GM23338 (cell line): Measurements from ENCODE around the gene CCDC90B. TPM values are rescaled to one million over a fixed set of nuclear protein-coding genes. Genes with fewer than 3 reads are reported as not detected.

ENCODE experiments used
- ATAC-seq: fragments of 200-7000 bp; cut with Tn5 transposase; 3 replicates; pipeline ENCODE4 v1.9.1; 2020
- DNase-seq: peaks from one replicate; pipeline ENCODE4 v3.0.0-alpha.2; 2015; ENCODE audit warnings: low spot score
- H2AFZ ChIP-seq: fragments of 200-600 bp; sonication (generic); 2 replicates; pipeline ENCODE4 v1.8.0; 2016; ENCODE audit warnings: antibody characterized with exemption, mild to moderate bottlenecking, moderate library complexity
- H3F3A ChIP-seq: fragments of 200-600 bp; sonication (generic); replicated peaks from 2 replicates; pipeline ENCODE4 v1.8.0; 2017; ENCODE audit warnings: antibody characterized with exemption, mixed run types, low read depth
- H3K27ac ChIP-seq: fragments of 200-600 bp; sonication (generic); 2 replicates; pipeline ENCODE4 v1.6.1; 2016; ENCODE audit warnings: low read depth
- H3K27me3 ChIP-seq: fragments of 200-600 bp; sonication (generic); 2 replicates; pipeline ENCODE4 v1.8.0; 2016; ENCODE audit warnings: mild to moderate bottlenecking, mixed run types, moderate library complexity; ENCODE audit not compliant: insufficient read depth
- H3K36me3 ChIP-seq: fragments of 200-600 bp; sonication (generic); 2 replicates; pipeline ENCODE4 v1.8.0; 2016; ENCODE audit warnings: mild to moderate bottlenecking; ENCODE audit not compliant: insufficient read depth
- H3K4me1 ChIP-seq: fragments of 200-600 bp; sonication (generic); 2 replicates; pipeline ENCODE4 v1.8.0; 2016; ENCODE audit warnings: mild to moderate bottlenecking, moderate library complexity; ENCODE audit not compliant: insufficient read depth
- H3K4me2 ChIP-seq: fragments of 200-600 bp; sonication (generic); 2 replicates; pipeline ENCODE4 v1.7.1; 2017; ENCODE audit warnings: mixed run types
- H3K4me3 ChIP-seq: fragments of 200-600 bp; sonication (generic); 2 replicates; pipeline ENCODE4 v1.6.1; 2016; ENCODE audit warnings: mixed run types
- H3K79me2 ChIP-seq: fragments of 200-600 bp; sonication (generic); replicated peaks from 2 replicates; pipeline ENCODE4 v1.8.0; 2017; ENCODE audit warnings: mild to moderate bottlenecking; ENCODE audit not compliant: insufficient read depth
- H3K9me2 ChIP-seq: fragments of 200-600 bp; sonication (generic); 2 replicates; pipeline ENCODE4 v1.8.0; 2017; ENCODE audit not compliant: insufficient read depth
- H4K20me1 ChIP-seq: fragments of 200-600 bp; sonication (generic); replicated peaks from 2 replicates; pipeline ENCODE4 v1.8.0; 2017; ENCODE audit warnings: mild to moderate bottlenecking; ENCODE audit not compliant: insufficient read depth
- H3K27ac Mint-ChIP-seq: 2 replicates; pipeline ENCODE4 v1.8.0; 2020; ENCODE audit warnings: inconsistent platforms, mild to moderate bottlenecking, moderate library complexity, mixed read lengths
- H3K27me3 Mint-ChIP-seq: 3 replicates; pipeline ENCODE4 v1.8.0; 2022; ENCODE audit warnings: low read depth, mild to moderate bottlenecking, moderate library complexity, mixed read lengths, inconsistent platforms; ENCODE audit not compliant: insufficient read depth, poor library complexity
- H3K36me3 Mint-ChIP-seq: 3 replicates; pipeline ENCODE4 v1.8.0; 2021; ENCODE audit warnings: low read depth, mild to moderate bottlenecking, inconsistent platforms, moderate library complexity, mixed read lengths
- H3K4me1 Mint-ChIP-seq: 3 replicates; pipeline ENCODE4 v1.8.0; 2020; ENCODE audit warnings: mild to moderate bottlenecking, inconsistent platforms, mixed read lengths
- H3K4me3 Mint-ChIP-seq: 3 replicates; pipeline ENCODE4 v1.8.0; 2021; ENCODE audit warnings: moderate library complexity, mild to moderate bottlenecking, inconsistent platforms, mixed read lengths
- H3K9me3 Mint-ChIP-seq: 3 replicates; pipeline ENCODE4 v1.8.0; 2020; ENCODE audit warnings: moderate library complexity, mild to moderate bottlenecking, inconsistent platforms, mixed read lengths
- EZH2 ChIP-seq: fragments of 200-600 bp; sonication (generic); IDR thresholded peaks from one replicate; pipeline ENCODE4 v1.8.0; 2017; ENCODE audit warnings: antibody characterized with exemption, mild to moderate bottlenecking, low read depth; ENCODE audit not compliant: unreplicated experiment
- EZH2phosphoT487 ChIP-seq: fragments of 200-600 bp; sonication (generic); IDR thresholded peaks from one replicate; pipeline ENCODE4 v1.8.1; 2018; ENCODE audit warnings: antibody characterized with exemption; ENCODE audit not compliant: unreplicated experiment
- JUNB ChIP-seq: IDR thresholded peaks from one replicate; pipeline ENCODE4 v1.6.1; 2016; ENCODE audit warnings: antibody characterized with exemption; ENCODE audit not compliant: unreplicated experiment
- POLR2AphosphoS5 ChIP-seq: IDR thresholded peaks from 2 replicates; pipeline ENCODE4 v1.6.1; 2016; ENCODE audit warnings: antibody characterized with exemption, low read depth
- ZNF331 ChIP-seq: fragments of 250-450 bp; sonication (Bioruptor Pico); IDR thresholded peaks from 2 replicates; pipeline ENCODE4 v1.5.0; 2020; ENCODE audit warnings: low read depth, mild to moderate bottlenecking, moderate library complexity
- polyA plus RNA-seq: library from polyadenylated mRNA; unstranded; fragments of >200 nt; fragmentation: Nextera tagmentation; extraction: Ambion mirVana; gene quantifications from 2 replicates; pipeline ENCODE4 v1.2.1, GENCODE V29; 2016
- total RNA-seq: library from RNA; depleted of rRNA; stranded (reverse); fragments of >200 nt; shearing (Covaris generic); gene quantifications from 2 replicates; pipeline ENCODE4 v1.2.3, GENCODE V29; 2014
- TF ChIP-seq, protein P1 (sequence below), 2 experiments: fragments of 200-600 bp in 1 of 2; sonication (generic) in 1 of 2; conservative IDR thresholded peaks; 2 replicates each; pipeline versions ENCODE4 v1.5.1 to v1.6.1; 2016 to 2017; ENCODE audit warnings: antibody characterized with exemption in 2 of 2, low read depth in 2 of 2, mild to moderate bottlenecking in 2 of 2, moderate library complexity in 1 of 2
- TF ChIP-seq, protein P2 (sequence below): fragments of 250-450 bp; sonication (Bioruptor Pico); IDR thresholded peaks from 2 replicates; pipeline ENCODE4 v1.5.0; 2020; ENCODE audit warnings: mild to moderate bottlenecking, moderate library complexity
- TF ChIP-seq, protein P3 (sequence below): IDR thresholded peaks from 2 replicates; pipeline ENCODE4 v1.6.1; 2016; ENCODE audit warnings: antibody characterized with exemption

CCDC90B gene
- total and polyA plus RNA-seq, 2 experiments from 2014 or later, result 55.1 to 89.0 TPM

DNA sequence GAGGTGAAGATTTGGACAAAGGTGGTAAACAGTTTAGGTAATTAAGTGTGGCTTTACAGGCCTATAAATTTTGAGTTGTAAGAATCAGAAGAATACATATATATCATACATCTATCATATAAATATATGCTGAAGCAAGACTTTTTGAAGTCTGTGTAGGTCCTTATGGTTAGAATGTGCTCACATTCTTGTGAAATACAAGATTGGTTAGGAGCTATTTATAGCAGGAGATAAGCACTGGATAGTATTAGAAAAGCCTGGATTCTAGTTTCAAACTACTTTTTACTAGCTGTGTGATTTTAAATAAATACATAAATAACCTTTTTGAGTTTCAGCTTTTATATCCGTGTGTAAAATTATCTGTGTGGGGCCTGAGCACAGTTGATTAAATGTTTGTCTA, 50.3 kb downstream of the CCDC90B start:
- Histone ChIP-seq H3K9me2 (no peaks in the 10 kb centered on the region), H3K27ac (no peak overlapping the region), H3K4me1 (no peaks in the 10 kb centered on the region), H3K4me3 (no peak overlapping the region), H3K79me2 (no peaks in the 10 kb centered on the region), H4K20me1 (no peaks in the 10 kb centered on the region), H2AFZ (no peak overlapping the region), H3F3A (no peaks in the 10 kb centered on the region), H3K27me3 (no peaks in the 10 kb centered on the region), H3K36me3 (no peaks in the 10 kb centered on the region), H3K4me2 (no peak overlapping the region)
- DNase-seq (no peak), ATAC-seq (no peak)
- Mint-ChIP-seq H3K9me3 (no peaks in the 10 kb centered on the region), H3K27ac (no peak overlapping the region), H3K4me3 (no peak overlapping the region), H3K36me3 (no peaks in the 10 kb centered on the region), H3K4me1 (no peaks in the 10 kb centered on the region), H3K27me3 (no peaks in the 10 kb centered on the region)
- no peak for TF ChIP-seq JUNB
- TF ChIP-seq, protein P1, sequence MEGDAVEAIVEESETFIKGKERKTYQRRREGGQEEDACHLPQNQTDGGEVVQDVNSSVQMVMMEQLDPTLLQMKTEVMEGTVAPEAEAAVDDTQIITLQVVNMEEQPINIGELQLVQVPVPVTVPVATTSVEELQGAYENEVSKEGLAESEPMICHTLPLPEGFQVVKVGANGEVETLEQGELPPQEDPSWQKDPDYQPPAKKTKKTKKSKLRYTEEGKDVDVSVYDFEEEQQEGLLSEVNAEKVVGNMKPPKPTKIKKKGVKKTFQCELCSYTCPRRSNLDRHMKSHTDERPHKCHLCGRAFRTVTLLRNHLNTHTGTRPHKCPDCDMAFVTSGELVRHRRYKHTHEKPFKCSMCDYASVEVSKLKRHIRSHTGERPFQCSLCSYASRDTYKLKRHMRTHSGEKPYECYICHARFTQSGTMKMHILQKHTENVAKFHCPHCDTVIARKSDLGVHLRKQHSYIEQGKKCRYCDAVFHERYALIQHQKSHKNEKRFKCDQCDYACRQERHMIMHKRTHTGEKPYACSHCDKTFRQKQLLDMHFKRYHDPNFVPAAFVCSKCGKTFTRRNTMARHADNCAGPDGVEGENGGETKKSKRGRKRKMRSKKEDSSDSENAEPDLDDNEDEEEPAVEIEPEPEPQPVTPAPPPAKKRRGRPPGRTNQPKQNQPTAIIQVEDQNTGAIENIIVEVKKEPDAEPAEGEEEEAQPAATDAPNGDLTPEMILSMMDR (conservative IDR thresholded peaks at IDR 0.05; ENCODE audit: low read depth in 2 of 2), result no peak
- TF ChIP-seq, protein P2, sequence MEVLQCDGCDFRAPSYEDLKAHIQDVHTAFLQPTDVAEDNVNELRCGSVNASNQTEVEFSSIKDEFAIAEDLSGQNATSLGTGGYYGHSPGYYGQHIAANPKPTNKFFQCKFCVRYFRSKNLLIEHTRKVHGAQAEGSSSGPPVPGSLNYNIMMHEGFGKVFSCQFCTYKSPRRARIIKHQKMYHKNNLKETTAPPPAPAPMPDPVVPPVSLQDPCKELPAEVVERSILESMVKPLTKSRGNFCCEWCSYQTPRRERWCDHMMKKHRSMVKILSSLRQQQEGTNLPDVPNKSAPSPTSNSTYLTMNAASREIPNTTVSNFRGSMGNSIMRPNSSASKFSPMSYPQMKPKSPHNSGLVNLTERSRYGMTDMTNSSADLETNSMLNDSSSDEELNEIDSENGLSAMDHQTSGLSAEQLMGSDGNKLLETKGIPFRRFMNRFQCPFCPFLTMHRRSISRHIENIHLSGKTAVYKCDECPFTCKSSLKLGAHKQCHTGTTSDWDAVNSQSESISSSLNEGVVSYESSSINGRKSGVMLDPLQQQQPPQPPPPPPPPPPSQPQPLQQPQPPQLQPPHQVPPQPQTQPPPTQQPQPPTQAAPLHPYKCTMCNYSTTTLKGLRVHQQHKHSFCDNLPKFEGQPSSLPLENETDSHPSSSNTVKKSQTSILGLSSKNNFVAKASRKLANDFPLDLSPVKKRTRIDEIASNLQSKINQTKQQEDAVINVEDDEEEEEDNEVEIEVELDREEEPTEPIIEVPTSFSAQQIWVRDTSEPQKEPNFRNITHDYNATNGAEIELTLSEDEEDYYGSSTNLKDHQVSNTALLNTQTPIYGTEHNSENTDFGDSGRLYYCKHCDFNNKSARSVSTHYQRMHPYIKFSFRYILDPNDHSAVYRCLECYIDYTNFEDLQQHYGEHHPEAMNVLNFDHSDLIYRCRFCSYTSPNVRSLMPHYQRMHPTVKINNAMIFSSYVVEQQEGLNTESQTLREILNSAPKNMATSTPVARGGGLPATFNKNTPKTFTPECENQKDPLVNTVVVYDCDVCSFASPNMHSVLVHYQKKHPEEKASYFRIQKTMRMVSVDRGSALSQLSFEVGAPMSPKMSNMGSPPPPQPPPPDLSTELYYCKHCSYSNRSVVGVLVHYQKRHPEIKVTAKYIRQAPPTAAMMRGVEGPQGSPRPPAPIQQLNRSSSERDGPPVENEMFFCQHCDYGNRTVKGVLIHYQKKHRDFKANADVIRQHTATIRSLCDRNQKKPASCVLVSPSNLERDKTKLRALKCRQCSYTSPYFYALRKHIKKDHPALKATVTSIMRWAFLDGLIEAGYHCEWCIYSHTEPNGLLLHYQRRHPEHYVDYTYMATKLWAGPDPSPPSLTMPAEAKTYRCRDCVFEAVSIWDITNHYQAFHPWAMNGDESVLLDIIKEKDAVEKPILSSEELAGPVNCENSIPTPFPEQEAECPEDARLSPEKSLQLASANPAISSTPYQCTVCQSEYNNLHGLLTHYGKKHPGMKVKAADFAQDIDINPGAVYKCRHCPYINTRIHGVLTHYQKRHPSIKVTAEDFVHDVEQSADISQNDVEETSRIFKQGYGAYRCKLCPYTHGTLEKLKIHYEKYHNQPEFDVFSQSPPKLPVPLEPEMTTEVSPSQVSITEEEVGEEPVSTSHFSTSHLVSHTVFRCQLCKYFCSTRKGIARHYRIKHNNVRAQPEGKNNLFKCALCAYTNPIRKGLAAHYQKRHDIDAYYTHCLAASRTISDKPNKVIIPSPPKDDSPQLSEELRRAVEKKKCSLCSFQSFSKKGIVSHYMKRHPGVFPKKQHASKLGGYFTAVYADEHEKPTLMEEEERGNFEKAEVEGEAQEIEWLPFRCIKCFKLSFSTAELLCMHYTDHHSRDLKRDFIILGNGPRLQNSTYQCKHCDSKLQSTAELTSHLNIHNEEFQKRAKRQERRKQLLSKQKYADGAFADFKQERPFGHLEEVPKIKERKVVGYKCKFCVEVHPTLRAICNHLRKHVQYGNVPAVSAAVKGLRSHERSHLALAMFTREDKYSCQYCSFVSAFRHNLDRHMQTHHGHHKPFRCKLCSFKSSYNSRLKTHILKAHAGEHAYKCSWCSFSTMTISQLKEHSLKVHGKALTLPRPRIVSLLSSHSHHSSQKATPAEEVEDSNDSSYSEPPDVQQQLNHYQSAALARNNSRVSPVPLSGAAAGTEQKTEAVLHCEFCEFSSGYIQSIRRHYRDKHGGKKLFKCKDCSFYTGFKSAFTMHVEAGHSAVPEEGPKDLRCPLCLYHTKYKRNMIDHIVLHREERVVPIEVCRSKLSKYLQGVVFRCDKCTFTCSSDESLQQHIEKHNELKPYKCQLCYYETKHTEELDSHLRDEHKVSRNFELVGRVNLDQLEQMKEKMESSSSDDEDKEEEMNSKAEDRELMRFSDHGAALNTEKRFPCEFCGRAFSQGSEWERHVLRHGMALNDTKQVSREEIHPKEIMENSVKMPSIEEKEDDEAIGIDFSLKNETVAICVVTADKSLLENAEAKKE (CRISPR knock-in tag), result no peak

DNA sequence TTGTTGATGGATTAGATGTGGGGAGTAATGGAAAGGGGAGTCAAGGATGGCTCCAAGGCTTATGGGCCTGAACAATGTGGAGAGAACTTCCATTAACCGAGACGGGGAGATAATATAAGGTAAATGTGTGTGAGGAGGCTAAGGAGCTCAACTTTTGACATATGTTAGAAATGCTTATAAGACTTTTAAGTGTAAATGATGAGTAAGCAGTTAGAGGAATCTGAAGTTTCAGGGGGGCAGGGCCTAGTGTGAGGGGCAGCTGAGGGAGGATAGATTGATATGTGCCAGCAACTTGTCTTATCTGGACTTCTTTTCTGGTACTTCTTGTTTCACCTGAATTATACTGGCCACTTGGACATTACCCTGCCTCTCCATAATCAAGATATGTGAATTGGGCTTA, 62.7 kb downstream of the CCDC90B start:
- no peaks in the 10 kb centered on the region for H3K27me3 Mint-ChIP-seq
- Histone ChIP-seq H3K79me2 (no peaks in the 10 kb centered on the region), H3K4me1 (no peaks in the 10 kb centered on the region), H3K4me2 (no peak overlapping the region), H2AFZ (0 out of 2 replicates have a peak overlapping the region, but pooled peaks have one; percentile 23), H3K36me3 (no peaks in the 10 kb centered on the region), H3K27me3 (no peaks in the 10 kb centered on the region), H3F3A (no peaks in the 10 kb centered on the region), H4K20me1 (no peaks in the 10 kb centered on the region), H3K4me3 (no peak overlapping the region), H3K27ac (no peak overlapping the region), H3K9me2 (no peaks in the 10 kb centered on the region)
- H3K36me3 Mint-ChIP-seq, result no peaks in the 10 kb centered on the region
- H3K9me3 Mint-ChIP-seq, result no peaks in the 10 kb centered on the region
- no peaks in the 10 kb centered on the region for H3K4me1 Mint-ChIP-seq
- no peak overlapping the region for H3K27ac Mint-ChIP-seq
- no peak for DNase-seq
- ATAC-seq, result no peak
- no peak overlapping the region for H3K4me3 Mint-ChIP-seq
- TF ChIP-seq EZH2phosphoT487, result no peak
- no peak for TF ChIP-seq ZNF331 (CRISPR knock-in tag)
- TF ChIP-seq EZH2, result no peak
- TF ChIP-seq POLR2AphosphoS5, result no peak
- TF ChIP-seq, protein P3, sequence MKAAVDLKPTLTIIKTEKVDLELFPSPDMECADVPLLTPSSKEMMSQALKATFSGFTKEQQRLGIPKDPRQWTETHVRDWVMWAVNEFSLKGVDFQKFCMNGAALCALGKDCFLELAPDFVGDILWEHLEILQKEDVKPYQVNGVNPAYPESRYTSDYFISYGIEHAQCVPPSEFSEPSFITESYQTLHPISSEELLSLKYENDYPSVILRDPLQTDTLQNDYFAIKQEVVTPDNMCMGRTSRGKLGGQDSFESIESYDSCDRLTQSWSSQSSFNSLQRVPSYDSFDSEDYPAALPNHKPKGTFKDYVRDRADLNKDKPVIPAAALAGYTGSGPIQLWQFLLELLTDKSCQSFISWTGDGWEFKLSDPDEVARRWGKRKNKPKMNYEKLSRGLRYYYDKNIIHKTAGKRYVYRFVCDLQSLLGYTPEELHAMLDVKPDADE, result no peak
